GM21786 (cell line): ENCODE measurements around the gene MS4A6E.
A peak's percentile ranks its signal among the peaks of the same experiment; 100 is the strongest.

Source experiments
- ATAC-seq: cut with Tn5 transposase; IDR thresholded peaks from one replicate; pipeline ENCODE4 v1.9.1; 2021; ENCODE audit not compliant: unreplicated experiment

Gene MS4A6E

DNA sequence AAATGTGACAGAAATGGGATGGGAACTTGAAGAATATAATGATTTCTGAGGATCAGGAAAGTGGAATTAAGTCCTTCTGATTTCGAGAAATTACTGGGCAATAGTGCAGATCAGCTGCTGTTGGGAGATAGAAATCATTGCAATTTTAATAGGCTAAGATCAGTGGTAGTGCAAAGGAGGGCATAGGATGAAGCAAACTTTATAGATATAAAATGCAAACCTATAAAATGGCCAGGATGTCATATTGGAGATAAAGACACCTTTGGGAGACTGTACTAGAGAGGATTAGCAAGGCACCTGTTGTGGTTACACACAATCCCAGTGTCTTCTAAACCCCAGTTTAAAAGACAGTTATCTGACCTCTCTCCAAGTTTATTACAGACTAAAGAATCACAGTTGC lies 44.8 kb downstream of the MS4A6E start:
- no peak for ATAC-seq

DNA sequence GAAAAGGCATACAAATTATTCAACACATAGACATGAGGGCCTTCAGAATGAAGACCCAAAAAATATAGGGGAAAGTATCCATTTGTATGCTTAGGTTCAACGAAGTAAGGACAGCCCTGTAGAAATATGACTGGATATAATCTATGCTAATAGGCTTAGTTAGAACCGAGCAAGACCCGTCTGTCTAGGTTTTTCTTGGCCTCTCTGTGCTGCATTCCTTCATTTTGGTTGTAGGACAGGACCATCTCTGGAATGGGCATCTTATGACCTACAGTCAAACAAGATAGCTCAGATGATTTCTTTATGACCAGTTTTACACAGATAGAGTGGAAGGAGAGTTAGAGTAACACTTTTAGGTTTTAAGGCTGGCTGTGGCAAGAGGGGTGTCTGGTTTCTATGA lies 45.7 kb downstream of the MS4A6E start:
- ATAC-seq, result no peak

DNA sequence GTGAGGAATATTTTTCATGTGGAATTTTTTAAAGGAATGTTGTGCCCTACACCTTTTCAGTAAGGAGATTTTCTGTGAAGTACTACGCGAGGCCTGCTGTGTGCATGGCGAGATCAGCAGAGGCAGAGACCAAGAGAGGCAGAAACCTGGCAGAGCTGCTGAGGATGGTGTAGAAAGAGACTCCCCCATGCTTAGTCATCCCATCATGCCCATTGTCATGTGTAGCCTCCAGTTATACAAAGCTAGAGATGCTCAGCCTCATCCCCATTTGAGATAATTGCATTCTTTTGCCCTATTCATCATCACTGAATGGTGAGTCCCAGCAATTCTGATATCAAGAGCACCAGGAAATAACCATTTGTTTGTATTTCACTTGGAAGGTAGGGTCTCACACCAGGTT lies 48.3 kb downstream of the MS4A6E start:
- no peak for ATAC-seq

GRCh38 chr11:60376601-60377000 lies 49.5 kb downstream of the MS4A6E start:
- ATAC-seq, result no peak

DNA sequence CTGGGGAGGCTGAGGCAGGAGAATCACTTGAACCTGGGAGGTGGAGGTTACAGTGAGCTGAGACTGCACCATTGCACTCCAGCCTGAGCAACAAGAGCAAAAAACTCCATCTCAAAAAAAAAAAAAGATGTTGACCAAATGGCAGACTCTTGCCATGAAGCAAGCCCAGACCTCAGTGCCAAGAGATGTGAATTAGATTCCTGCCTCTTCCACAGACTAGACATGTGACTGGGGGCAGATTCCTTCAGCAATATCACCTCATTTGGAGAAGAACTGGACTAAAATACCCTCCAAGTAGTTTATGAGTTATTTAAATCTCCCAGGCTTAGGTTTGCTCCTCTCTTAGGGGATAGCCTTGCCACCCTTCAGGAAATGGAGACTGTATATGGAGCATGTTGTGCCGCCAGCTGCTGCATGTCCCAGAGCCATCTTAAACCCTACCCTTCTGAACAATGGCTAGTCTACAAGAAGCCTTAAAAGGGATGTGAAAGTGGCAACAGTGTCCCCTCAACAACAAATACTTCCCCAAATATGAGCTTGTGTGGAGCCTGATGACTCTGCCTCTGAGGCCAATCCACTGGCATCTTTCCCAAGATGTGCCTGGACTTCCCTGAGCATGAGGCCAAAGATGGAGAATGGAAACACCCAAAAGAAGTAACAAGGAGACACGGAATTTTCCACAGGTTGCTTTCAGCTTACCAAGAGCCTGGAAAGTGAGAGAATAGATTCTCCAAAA lies 50.5 kb downstream of the MS4A6E start:
- ATAC-seq, result no peak

DNA sequence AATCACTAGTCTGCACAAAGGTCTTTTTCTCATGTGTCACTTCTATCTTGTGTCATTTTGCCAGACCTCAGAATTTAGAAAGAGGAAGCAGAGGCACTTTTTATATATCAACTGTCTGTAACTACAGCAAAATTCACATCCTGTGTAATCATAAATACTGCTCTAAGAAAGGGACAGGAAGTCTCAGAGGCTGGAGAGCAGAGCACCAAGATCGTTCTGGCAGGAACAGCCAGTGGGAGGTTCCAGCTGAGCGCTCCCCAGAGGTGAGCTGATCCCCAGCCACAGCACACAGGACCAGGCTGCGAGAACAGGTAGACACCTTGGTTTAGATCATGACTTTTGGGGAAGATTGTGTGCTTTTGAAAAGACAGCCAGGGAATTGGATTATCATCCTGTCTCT lies 51.3 kb downstream of the MS4A6E start, which contains the start of gene MS4A7:
Gene MS4A7 (plus strand): TSS at position 179 of the 400 bp plus-strand sequence. CDS start 4,610 bp downstream, outside the sequence.
- ATAC-seq, result peak; percentile 84

DNA sequence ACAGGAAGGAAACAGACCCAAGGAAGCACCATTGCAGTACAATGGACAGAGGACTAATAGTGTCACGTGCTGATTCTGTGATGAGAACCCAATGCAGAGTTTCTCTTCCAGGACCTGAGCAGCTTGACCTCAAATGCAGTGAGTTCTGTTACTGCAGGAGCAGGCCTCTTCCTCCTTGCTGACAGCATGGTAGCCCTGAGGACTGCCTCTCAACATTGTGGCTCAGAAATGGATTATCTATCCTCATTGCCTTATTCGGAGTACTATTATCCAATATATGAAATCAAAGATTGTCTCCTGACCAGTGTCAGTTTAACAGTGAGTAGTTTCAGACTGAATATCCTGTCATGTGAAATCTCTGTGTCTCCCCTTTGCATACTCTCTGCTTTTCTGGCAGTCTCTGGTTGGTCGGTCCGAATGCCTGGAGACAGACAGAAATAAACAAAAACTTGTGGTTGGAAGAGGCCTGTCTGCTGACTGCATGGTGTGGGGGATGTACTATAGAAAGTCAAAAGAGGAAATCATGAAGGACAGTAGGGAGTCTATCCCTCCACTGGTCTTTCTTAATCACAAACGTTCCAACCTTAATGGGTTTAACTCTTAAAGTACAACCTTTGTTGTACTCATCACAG lies 62.3 kb downstream of the MS4A6E start:
- peak; percentile 94 for ATAC-seq

GRCh38 chr11:60390419-60390818 lies 63.4 kb downstream of the MS4A6E start:
- no peak for ATAC-seq
